ENCODE results near the gene ZFHX3. TPM values are rescaled to one million over a fixed set of nuclear protein-coding genes. Genes with fewer than 3 reads are reported as not detected.

ZFHX3 gene, protein sequence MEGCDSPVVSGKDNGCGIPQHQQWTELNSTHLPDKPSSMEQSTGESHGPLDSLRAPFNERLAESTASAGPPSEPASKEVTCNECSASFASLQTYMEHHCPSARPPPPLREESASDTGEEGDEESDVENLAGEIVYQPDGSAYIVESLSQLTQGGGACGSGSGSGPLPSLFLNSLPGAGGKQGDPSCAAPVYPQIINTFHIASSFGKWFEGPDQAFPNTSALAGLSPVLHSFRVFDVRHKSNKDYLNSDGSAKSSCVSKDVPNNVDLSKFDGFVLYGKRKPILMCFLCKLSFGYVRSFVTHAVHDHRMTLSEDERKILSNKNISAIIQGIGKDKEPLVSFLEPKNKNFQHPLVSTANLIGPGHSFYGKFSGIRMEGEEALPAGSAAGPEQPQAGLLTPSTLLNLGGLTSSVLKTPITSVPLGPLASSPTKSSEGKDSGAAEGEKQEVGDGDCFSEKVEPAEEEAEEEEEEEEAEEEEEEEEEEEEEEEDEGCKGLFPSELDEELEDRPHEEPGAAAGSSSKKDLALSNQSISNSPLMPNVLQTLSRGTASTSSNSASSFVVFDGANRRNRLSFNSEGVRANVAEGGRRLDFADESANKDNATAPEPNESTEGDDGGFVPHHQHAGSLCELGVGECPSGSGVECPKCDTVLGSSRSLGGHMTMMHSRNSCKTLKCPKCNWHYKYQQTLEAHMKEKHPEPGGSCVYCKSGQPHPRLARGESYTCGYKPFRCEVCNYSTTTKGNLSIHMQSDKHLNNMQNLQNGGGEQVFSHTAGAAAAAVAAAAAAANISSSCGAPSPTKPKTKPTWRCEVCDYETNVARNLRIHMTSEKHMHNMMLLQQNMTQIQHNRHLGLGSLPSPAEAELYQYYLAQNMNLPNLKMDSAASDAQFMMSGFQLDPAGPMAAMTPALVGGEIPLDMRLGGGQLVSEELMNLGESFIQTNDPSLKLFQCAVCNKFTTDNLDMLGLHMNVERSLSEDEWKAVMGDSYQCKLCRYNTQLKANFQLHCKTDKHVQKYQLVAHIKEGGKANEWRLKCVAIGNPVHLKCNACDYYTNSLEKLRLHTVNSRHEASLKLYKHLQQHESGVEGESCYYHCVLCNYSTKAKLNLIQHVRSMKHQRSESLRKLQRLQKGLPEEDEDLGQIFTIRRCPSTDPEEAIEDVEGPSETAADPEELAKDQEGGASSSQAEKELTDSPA (N-terminal part only)
- 34.8 TPM for total RNA-seq

DNA sequence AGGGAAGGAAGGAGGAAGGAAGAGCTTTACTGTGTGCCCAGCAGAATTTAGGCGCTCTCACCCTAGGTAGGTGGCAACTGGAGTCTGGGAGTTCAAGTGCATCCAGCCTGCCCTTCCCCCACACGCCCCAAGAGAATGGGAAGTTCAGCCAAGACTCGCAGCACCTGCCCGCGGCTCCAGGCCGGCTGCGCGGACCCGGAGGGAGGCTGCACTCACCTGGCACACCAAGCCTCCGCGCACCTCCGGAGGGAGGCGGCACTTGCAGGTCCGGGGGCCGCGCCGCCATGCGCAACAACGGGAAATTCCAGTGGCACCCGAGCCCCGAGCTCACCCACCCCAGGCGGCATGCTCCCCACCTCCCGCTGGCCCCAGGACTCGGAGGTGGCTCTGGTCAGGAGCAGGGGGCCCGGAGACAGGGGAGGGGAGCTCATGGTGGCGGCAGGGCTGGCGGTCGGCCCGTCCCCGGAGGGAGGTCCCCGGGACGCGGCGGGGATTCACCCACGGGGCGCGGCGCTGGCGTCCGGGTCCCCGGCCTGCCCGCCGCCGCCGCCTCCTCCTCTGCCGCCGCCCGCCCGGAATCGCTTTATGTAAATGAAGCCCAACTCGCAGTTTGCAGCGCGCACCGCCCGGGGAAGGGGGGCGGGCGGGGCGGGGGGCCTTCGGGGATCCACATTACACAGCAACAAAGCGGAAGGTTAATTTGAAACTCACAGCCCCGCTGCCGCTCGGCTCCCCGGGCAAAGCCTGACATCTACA is at the start of gene ZFHX3:
ZFHX3 (minus strand) TSS at position 593 of the 756 bp plus-strand sequence. CDS start 87,983 bp downstream, outside the sequence.
- peak within 1 kb of the TSS; percentile 98 to 99 for H3K27ac ChIP-seq
- no peaks in the 10 kb centered on the region for H3K36me3 ChIP-seq
- intact Hi-C loops (cut with DNase I): loop anchor here (2.0 to 10.0 kb wide), 4 partner anchors 57 to 543 kb away; no protein-coding TSS in a partner anchor
- peak in 1 of 2 donors; percentile 91 for DNase-seq (ENCODE audit: low spot score in 2 of 2)
- TF ChIP-seq, protein P1, sequence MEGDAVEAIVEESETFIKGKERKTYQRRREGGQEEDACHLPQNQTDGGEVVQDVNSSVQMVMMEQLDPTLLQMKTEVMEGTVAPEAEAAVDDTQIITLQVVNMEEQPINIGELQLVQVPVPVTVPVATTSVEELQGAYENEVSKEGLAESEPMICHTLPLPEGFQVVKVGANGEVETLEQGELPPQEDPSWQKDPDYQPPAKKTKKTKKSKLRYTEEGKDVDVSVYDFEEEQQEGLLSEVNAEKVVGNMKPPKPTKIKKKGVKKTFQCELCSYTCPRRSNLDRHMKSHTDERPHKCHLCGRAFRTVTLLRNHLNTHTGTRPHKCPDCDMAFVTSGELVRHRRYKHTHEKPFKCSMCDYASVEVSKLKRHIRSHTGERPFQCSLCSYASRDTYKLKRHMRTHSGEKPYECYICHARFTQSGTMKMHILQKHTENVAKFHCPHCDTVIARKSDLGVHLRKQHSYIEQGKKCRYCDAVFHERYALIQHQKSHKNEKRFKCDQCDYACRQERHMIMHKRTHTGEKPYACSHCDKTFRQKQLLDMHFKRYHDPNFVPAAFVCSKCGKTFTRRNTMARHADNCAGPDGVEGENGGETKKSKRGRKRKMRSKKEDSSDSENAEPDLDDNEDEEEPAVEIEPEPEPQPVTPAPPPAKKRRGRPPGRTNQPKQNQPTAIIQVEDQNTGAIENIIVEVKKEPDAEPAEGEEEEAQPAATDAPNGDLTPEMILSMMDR (IDR thresholded peaks at IDR 0.05): peak in 1 of 3 experiments; percentile 28
- H3K4me3 ChIP-seq: peak within 1 kb of the TSS; percentile 88 to 89
- H3K9me3 ChIP-seq: no peaks in the 10 kb centered on the region
- H3K27me3 ChIP-seq: no peaks in the 10 kb centered on the region
- peaks cover 11 to 71% of the 10 kb centered on the region in 2 donors for H3K4me1 ChIP-seq

DNA sequence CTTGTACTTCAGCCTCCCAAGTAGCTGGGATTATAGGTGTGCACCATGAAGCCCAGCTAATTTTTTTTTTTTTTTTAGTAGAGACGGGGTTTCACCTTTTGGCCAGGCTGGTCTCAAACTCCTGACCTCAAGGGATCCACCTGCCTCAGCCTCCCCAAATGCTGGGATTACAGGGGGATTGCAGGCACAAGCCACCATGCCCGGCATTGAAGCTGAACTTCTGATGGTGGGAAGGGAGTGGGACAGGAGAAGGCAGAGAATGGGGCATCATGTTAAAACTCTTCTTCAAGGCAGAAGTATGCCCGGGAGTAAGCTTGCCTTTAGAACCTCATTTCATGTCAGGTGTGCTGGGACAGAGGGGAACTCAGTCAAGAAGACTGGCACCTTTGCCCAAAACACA is 48.6 kb upstream of the ZFHX3 start:
- intact Hi-C loops (cut with DNase I): no loop called here
- no peaks in the 10 kb centered on the region for H3K36me3 ChIP-seq
- no peaks in the 10 kb centered on the region for H3K9me3 ChIP-seq
- H3K4me3 ChIP-seq: peak overlapping the region in 1 of 2 donors; percentile 37
- H3K27ac ChIP-seq: peak overlapping the region; percentile 93 to 95
- TF ChIP-seq, protein P1 (IDR thresholded peaks at IDR 0.05): no peak
- H3K27me3 ChIP-seq: no peaks in the 10 kb centered on the region
- H3K4me1 ChIP-seq: peaks cover 6 to 32% of the 10 kb centered on the region in 2 donors
- no peak for DNase-seq (ENCODE audit: low spot score in 2 of 2)

DNA sequence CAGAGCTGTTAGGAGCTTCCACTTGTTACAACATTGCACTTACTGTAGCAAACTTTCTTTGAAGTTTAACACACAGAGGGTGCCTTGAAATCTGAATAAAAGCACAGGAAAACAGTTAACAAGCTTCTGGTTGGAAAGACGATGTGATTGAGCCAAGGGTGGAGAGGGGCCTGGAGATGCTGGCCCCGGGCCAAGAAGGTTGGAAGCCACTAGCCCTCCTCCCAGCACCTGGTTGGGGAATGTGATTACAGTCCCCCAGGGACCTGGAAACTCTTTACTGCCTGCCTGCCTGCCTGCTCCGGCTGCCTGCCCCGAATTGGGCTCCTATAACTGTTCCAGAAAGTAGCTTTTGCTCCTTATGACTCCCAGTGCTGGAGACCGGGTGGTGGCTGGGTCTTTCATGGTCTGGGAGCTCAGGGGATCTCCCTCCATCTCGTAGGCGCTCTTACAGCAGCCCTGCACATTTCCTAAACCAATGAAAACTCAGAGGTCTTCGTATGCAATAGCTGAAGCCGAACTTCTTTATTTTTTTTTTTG is 48.0 kb upstream of the ZFHX3 start:
- peak overlapping the region in 1 of 2 donors; percentile 37 for H3K4me3 ChIP-seq
- H3K4me1 ChIP-seq: peaks cover 6 to 32% of the 10 kb centered on the region in 2 donors
- no peaks in the 10 kb centered on the region for H3K36me3 ChIP-seq
- intact Hi-C loops (cut with DNase I): no loop called here
- no peak for DNase-seq (ENCODE audit: low spot score in 2 of 2)
- no peaks in the 10 kb centered on the region for H3K27me3 ChIP-seq
- H3K9me3 ChIP-seq: no peaks in the 10 kb centered on the region
- H3K27ac ChIP-seq: peak overlapping the region; percentile 93 to 95
- TF ChIP-seq, protein P1 (IDR thresholded peaks at IDR 0.05): no peak

DNA sequence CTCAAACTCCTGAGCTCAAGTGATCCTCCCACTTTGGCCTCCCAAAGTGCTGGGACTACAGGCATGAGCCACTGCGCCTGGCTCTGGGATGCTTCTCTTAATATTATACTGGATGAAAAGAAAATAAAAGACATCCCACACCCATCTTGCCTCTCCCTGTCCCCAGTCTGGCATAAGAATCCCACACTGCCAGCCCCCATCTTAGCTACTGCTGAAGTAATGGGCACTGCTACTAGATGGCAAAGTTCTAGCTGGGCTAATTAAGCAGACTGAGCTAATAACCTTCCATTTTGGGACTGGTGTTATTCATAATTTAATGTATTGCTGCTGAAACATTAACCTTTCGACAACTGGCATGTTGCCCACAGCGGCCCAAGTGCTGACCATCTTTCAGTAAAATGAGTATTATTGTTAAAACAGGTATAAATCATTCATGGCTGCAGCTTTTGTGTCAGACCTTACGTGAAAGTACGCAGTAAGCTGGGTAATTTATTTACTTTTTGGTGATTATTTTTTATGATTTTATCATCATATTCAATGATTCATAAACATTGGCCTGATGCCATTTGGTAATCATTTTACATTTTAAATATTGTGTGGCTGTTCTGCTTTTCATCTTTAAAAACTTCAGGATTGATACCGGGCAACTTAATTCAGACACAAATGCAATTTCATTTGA is 47.4 kb upstream of the ZFHX3 start:
- TF ChIP-seq, protein P1 (IDR thresholded peaks at IDR 0.05): no peak
- Histone ChIP-seq H3K9me3 (no peaks in the 10 kb centered on the region), H3K27me3 (no peaks in the 10 kb centered on the region), H3K4me1 (peaks cover 6 to 32% of the 10 kb centered on the region in 2 donors), H3K27ac (peak overlapping the region; percentile 93 to 95), H3K36me3 (no peaks in the 10 kb centered on the region), H3K4me3 (no peak overlapping the region)
- intact Hi-C loops (cut with DNase I): no loop called here
- no peak for DNase-seq (ENCODE audit: low spot score in 2 of 2)
